HepG2 (cell line): ENCODE data around the gene P4HA1. TPM values are rescaled to one million over a fixed set of nuclear protein-coding genes. Genes with fewer than 3 reads are reported as not detected.
A peak's percentile ranks its signal among the peaks of the same experiment; 100 is the strongest.

ENCODE experiments used
- ATAC-seq: fragments of 200-7000 bp; cut with Tn5 transposase; 3 replicates; pipeline ENCODE4 v1.9.1; 2020; ENCODE audit warnings: mild to moderate bottlenecking, moderate library complexity
- BruUV-seq: library from RNA; stranded (reverse); fragments of 400-500 nt; replicated peaks from 2 replicates; lab custom pipeline; 2021; lab: Mats Ljungman, UMichigan
- CTCF ChIA-PET: fragments of 300-600 bp; formaldehyde crosslinking; extraction: SDS; loops from one replicate; lab custom pipeline; 2021; ENCODE audit warnings: low total read pairs, inconsistent platforms, low intra/inter-chr PET ratio; lab: Yijun Ruan, JAX
- POLR2A ChIA-PET: fragments of 350-600 bp; sonication (Branson Sonifier 250); formaldehyde crosslinking; loops from one replicate; lab custom pipeline; 2020; ENCODE audit warnings: antibody characterized with exemption, inconsistent platforms; lab: Yijun Ruan, JAX
- DNase-seq: peaks from one replicate; pipeline ENCODE4 v3.0.0-alpha.2; 2015; ENCODE audit warnings: low spot score
- FAIRE-seq: peaks from 3 replicates; lab custom pipeline; 2011; peaks lifted over from hg19 to GRCh38; lab: Jason Lieb, UNC
- H2AFZ ChIP-seq: one replicate; pipeline ENCODE4 v1.6.1; 2011; ENCODE audit warnings: low read length, inconsistent platforms
- H3K27ac ChIP-seq: fragments of 300-600 bp; 3 replicates; pipeline ENCODE4 v1.8.0; 2011; ENCODE audit warnings: mixed run types, mild to moderate bottlenecking, mixed read lengths, low read length, inconsistent platforms; ENCODE audit not compliant: insufficient read depth; ENCODE audit errors: extremely low read length
- H3K27me3 ChIP-seq, 2 experiments: fragments of 200-600 bp in 1 of 2; 2 replicates in 1 of 2; 3 replicates in 1 of 2; pipeline versions ENCODE4 v1.6.0 to v1.8.0; 2011; ENCODE audit warnings: low read length in 2 of 2, mild to moderate bottlenecking in 2 of 2, moderate library complexity in 2 of 2, inconsistent platforms in 1 of 2; ENCODE audit not compliant: insufficient read depth in 2 of 2, control insufficient read depth in 1 of 2
- H3K36me3 ChIP-seq, 2 experiments: fragments of 200-600 bp in 1 of 2; replicated peaks in 1 of 2; 2 replicates in 1 of 2; 3 replicates in 1 of 2; pipeline versions ENCODE4 v1.5.1 to v1.8.0; 2011; ENCODE audit warnings: low read length in 2 of 2, inconsistent platforms in 1 of 2; ENCODE audit not compliant: insufficient read depth in 2 of 2, control insufficient read depth in 1 of 2
- H3K4me1 ChIP-seq: 2 replicates; pipeline ENCODE4 v1.5.1; 2012; ENCODE audit warnings: low read length, inconsistent platforms; ENCODE audit not compliant: insufficient read depth
- H3K4me2 ChIP-seq: 2 replicates; pipeline ENCODE4 v1.6.0; 2011; ENCODE audit warnings: low read depth, low read length, inconsistent platforms
- H3K4me3 ChIP-seq, 3 experiments: fragments of 200-600 bp in 1 of 3; sonication (generic), shearing (Covaris generic) in 1 of 3; replicated peaks in 1 of 3; 2 replicates each; pipeline ENCODE4 v1.5.1; 2011 to 2016; ENCODE audit warnings: low read length in 3 of 3, inconsistent platforms in 2 of 3, low read depth in 2 of 3, mild to moderate bottlenecking in 2 of 3, control low read depth in 1 of 3, mixed read lengths in 1 of 3; ENCODE audit not compliant: insufficient read depth in 1 of 3
- H3K79me2 ChIP-seq: one replicate; pipeline ENCODE4 v1.6.1; 2011; ENCODE audit warnings: low read length, inconsistent platforms; ENCODE audit not compliant: insufficient read depth
- H3K9ac ChIP-seq: 2 replicates; pipeline ENCODE4 v1.6.0; 2011; ENCODE audit warnings: mild to moderate bottlenecking, low read depth, low read length, inconsistent platforms; ENCODE audit not compliant: insufficient read depth
- H3K9me3 ChIP-seq: 2 replicates; pipeline ENCODE4 v1.5.1; 2012; ENCODE audit warnings: mild to moderate bottlenecking, low read length
- H4K20me1 ChIP-seq: 2 replicates; pipeline ENCODE4 v1.6.0; 2011; ENCODE audit warnings: inconsistent platforms, mild to moderate bottlenecking, low read length, moderate library complexity; ENCODE audit not compliant: insufficient read depth
- SMC3 ChIP-seq: IDR thresholded peaks from 2 replicates; pipeline ENCODE4 v1.6.1; 2011; ENCODE audit warnings: low read length, improper control_type of control experiment
- ZNF33A ChIP-seq: sonication (generic); formaldehyde crosslinking; IDR thresholded peaks from 2 replicates; pipeline ENCODE4 v1.5.1; 2020; ENCODE audit warnings: missing genetic modification reagents, mild to moderate bottlenecking, moderate library complexity, borderline replicate concordance
- ZNF7 ChIP-seq: IDR thresholded peaks from 2 replicates; pipeline ENCODE4 v1.6.1; 2016; ENCODE audit warnings: missing biosample characterization, missing genetic modification reagents
- WGBS: methylation state at CpG from one replicate; pipeline ENCODE4 v1.1.6; 2017; ENCODE audit warnings: low lambda C conversion rate; 5-methylcytosine and 5-hydroxymethylcytosine counted together
- in situ Hi-C: cut with HindIII; loops from 2 replicates; pipeline ENCODE4 v1.10.0; 2017; ENCODE audit warnings: low pct_unique_long_range_greater_than_20kb; ENCODE audit not compliant: extremely low pct_ligation_motif_present
- intact Hi-C: fragments of 100-400 bp; cut with micrococcal nuclease; formaldehyde crosslinking; loops from one replicate; pipeline ENCODE4 v1.10.0; 2022; ENCODE audit not compliant: unreplicated experiment
- polyA plus RNA-seq, 8 experiments: library from polyadenylated mRNA; depleted of rRNA in 3 of 8; stranded (reverse) in 7 of 8; unstranded in 1 of 8; fragments of >200 nt; fragmentation: Illumina TruSeq in 4 of 8; extraction: Trizol in 4 of 8; gene quantifications; 2 replicates each; pipeline versions ENCODE4 v1.2.1 to v1.2.3, GENCODE V29; 2011 to 2016; ENCODE audit warnings: low read depth in 4 of 8, missing spikeins in 1 of 8, mixed read lengths in 1 of 8; ENCODE audit not compliant: insufficient read depth in 1 of 8
- total RNA-seq, 5 experiments: library from RNA; depleted of rRNA; stranded (reverse); fragments of >200 nt; fragmentation: Illumina TruSeq; extraction: Trizol; gene quantifications; 2 replicates each; pipeline ENCODE4 v1.2.3, GENCODE V29; 2016; ENCODE audit warnings: low read depth in 1 of 5
- TF ChIP-seq, protein P1 (sequence below): sonication (generic); formaldehyde crosslinking; IDR thresholded peaks from 2 replicates; pipeline ENCODE4 v1.5.1; 2020; ENCODE audit warnings: mild to moderate bottlenecking, missing genetic modification reagents, borderline replicate concordance

Gene P4HA1
- total and polyA plus RNA-seq, 2 of the 13 experiments (the other 11 are each of a cell fraction or from before 2014, with no cell fraction given) = 63.1 to 196 TPM

- TF ChIP-seq, protein P1, sequence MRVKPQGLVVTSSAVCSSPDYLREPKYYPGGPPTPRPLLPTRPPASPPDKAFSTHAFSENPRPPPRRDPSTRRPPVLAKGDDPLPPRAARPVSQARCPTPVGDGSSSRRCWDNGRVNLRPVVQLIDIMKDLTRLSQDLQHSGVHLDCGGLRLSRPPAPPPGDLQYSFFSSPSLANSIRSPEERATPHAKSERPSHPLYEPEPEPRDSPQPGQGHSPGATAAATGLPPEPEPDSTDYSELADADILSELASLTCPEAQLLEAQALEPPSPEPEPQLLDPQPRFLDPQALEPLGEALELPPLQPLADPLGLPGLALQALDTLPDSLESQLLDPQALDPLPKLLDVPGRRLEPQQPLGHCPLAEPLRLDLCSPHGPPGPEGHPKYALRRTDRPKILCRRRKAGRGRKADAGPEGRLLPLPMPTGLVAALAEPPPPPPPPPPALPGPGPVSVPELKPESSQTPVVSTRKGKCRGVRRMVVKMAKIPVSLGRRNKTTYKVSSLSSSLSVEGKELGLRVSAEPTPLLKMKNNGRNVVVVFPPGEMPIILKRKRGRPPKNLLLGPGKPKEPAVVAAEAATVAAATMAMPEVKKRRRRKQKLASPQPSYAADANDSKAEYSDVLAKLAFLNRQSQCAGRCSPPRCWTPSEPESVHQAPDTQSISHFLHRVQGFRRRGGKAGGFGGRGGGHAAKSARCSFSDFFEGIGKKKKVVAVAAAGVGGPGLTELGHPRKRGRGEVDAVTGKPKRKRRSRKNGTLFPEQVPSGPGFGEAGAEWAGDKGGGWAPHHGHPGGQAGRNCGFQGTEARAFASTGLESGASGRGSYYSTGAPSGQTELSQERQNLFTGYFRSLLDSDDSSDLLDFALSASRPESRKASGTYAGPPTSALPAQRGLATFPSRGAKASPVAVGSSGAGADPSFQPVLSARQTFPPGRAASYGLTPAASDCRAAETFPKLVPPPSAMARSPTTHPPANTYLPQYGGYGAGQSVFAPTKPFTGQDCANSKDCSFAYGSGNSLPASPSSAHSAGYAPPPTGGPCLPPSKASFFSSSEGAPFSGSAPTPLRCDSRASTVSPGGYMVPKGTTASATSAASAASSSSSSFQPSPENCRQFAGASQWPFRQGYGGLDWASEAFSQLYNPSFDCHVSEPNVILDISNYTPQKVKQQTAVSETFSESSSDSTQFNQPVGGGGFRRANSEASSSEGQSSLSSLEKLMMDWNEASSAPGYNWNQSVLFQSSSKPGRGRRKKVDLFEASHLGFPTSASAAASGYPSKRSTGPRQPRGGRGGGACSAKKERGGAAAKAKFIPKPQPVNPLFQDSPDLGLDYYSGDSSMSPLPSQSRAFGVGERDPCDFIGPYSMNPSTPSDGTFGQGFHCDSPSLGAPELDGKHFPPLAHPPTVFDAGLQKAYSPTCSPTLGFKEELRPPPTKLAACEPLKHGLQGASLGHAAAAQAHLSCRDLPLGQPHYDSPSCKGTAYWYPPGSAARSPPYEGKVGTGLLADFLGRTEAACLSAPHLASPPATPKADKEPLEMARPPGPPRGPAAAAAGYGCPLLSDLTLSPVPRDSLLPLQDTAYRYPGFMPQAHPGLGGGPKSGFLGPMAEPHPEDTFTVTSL (CRISPR knock-in tag) = no peak
- no peak for TF ChIP-seq ZNF33A
Observed at GRCh38 chr10:73073627-73074026, 23.0 kb downstream of the P4HA1 start (continued).

- Histone ChIP-seq H3K4me2 (no peak overlapping the region), H3K27ac (no peak overlapping the region), H2AFZ (no peak overlapping the region), H3K27me3 (no peaks in the 10 kb centered on the region), H3K9me3 (no peaks in the 10 kb centered on the region), H3K9ac (no peak overlapping the region), H3K4me1 (peaks cover 19% of the 10 kb centered on the region; the same call in 1 of the 2 replicates), H3K4me3 (no peak overlapping the region), H3K79me2 (peaks cover 2% of the 10 kb centered on the region), H3K36me3 (peaks cover 15 to 62% of the 10 kb centered on the region in 2 experiments), H4K20me1 (peaks cover 14% of the 10 kb centered on the region)
- CTCF ChIA-PET = no interaction called here
- DNase-seq (no peak), FAIRE-seq (no peak), ATAC-seq (no peak)
- BruUV-seq = no TSS peak
- TF ChIP-seq ZNF7 (CRISPR knock-in tag) = peak; percentile 43; the same call in 1 of the 2 replicates
- no peak for TF ChIP-seq SMC3
- in situ Hi-C loops (no loop called here), intact Hi-C loops (loop anchor here (10.0 kb wide), 1 partner anchor 691 kb away; no protein-coding TSS in a partner anchor)
- POLR2A ChIA-PET = no interaction called here
- WGBS = 100% methylated on average over 1 of the region's 1 CpG
Observed at GRCh38 chr10:73065441-73065840, 31.2 kb downstream of the P4HA1 start.
